ENCODE data around the gene ZRANB2. TPM values are rescaled to one million over a fixed set of nuclear protein-coding genes. Genes with fewer than 3 reads are reported as not detected.
A peak's percentile ranks its signal among the peaks of the same experiment; 100 is the strongest.

ZRANB2 gene
- total RNA-seq, 1 experiment from 2014 or later: 78.7 TPM

DNA sequence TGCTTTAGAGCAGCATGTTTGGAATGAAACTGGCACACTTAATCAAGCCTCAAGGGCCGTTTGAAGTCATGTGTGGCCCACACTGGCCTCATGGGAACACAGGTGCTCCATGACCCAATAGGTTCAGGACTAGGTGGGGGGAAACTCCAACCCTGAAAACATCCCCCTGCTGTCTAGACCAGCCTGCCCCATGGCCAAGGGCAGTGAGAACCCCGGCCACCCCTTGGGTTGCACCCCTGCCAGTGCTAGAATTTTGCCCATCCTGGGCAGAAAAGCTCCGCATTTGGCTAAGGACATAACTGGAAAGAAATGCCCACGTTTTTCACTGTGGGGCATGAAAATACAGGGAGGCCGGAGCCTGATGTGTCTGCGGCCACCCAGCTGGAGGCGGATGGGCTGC is 27.1 kb downstream of the ZRANB2 start:
- Mint-ChIP-seq H3K9me3 (ENCODE audit: low read depth, unreplicated experiment) (no peaks in the 10 kb centered on the region), H3K27ac (ENCODE audit: unreplicated experiment) (no peak overlapping the region), H3K4me3 (ENCODE audit: low read depth, unreplicated experiment) (no peak overlapping the region), H3K4me1 (ENCODE audit: low read depth, unreplicated experiment) (no peaks in the 10 kb centered on the region), H3K27me3 (ENCODE audit: unreplicated experiment) (peaks cover 20% of the 10 kb centered on the region), H3K36me3 (ENCODE audit: insufficient read depth, unreplicated experiment) (peaks cover 18% of the 10 kb centered on the region)
- intact Hi-C loops (cut with micrococcal nuclease; ENCODE audit: unreplicated experiment): loop anchor here (10.0 kb wide), 2 partner anchors 619 to 919 kb away; no protein-coding TSS in a partner anchor
- BruUV-seq (replicated peaks): no TSS peak
- TF ChIP-seq CTCF (IDR thresholded peaks at IDR 0.05; ENCODE audit: unreplicated experiment): no peak
- CTCF ChIA-PET: no interaction called here
- no peak for DNase-seq

GRCh38 chr1:71053146-71053545 is 27.7 kb downstream of the ZRANB2 start:
- Mint-ChIP-seq H3K9me3 (ENCODE audit: low read depth, unreplicated experiment) (no peaks in the 10 kb centered on the region), H3K27me3 (ENCODE audit: unreplicated experiment) (peaks cover 20% of the 10 kb centered on the region), H3K4me1 (ENCODE audit: low read depth, unreplicated experiment) (no peaks in the 10 kb centered on the region), H3K4me3 (ENCODE audit: low read depth, unreplicated experiment) (no peak overlapping the region), H3K36me3 (ENCODE audit: insufficient read depth, unreplicated experiment) (peaks cover 18% of the 10 kb centered on the region), H3K27ac (ENCODE audit: unreplicated experiment) (peak overlapping the region; percentile 33)
- no TSS peak for BruUV-seq (replicated peaks)
- no peak for TF ChIP-seq CTCF (IDR thresholded peaks at IDR 0.05; ENCODE audit: unreplicated experiment)
- CTCF ChIA-PET: no interaction called here
- no peak for DNase-seq
- intact Hi-C loops (cut with micrococcal nuclease; ENCODE audit: unreplicated experiment): loop anchor here (10.0 kb wide), 2 partner anchors 618 to 918 kb away; no protein-coding TSS in a partner anchor

DNA sequence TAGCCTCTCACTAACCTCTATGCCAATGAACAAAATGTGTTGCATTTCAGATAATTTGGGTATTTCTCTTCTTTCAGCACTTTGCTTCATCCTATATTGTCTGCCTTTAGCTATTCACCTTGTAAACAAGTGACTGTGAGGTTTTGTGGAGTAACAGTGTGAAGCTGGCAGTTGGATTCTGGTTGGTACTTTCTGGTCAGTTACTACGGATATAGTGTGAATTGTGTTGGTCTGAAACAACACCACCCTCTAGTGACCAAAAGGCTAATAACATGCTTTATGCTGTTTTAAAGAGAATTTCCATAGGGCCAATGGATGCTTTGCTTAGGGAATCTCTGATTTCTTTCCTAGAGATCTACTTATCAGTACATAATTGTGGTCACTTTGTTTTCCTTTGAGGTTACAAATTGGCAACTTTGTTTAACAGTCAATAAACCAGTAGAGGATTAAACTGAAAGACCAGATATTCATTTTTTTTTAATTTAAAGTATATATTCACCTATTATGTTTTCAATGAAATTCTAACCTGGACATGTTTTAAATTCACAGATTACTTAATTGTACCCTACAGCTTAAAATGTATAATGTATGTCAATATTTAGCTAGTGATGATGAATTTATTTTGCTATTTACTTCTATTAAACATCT is 30.8 kb downstream of the ZRANB2 start:
- Mint-ChIP-seq H3K9me3 (ENCODE audit: low read depth, unreplicated experiment) (no peaks in the 10 kb centered on the region), H3K27ac (ENCODE audit: unreplicated experiment) (no peak overlapping the region), H3K36me3 (ENCODE audit: insufficient read depth, unreplicated experiment) (peaks cover 2% of the 10 kb centered on the region), H3K4me3 (ENCODE audit: low read depth, unreplicated experiment) (no peak overlapping the region), H3K4me1 (ENCODE audit: low read depth, unreplicated experiment) (no peaks in the 10 kb centered on the region), H3K27me3 (ENCODE audit: unreplicated experiment) (peaks cover 48% of the 10 kb centered on the region)
- DNase-seq: peak; percentile 46
- no TSS peak for BruUV-seq (replicated peaks)
- CTCF ChIA-PET: no interaction called here
- peak; percentile 39 for TF ChIP-seq CTCF (IDR thresholded peaks at IDR 0.05; ENCODE audit: unreplicated experiment)
- intact Hi-C loops (cut with micrococcal nuclease; ENCODE audit: unreplicated experiment): loop anchor here (1.0 to 10.0 kb wide), 5 partner anchors 305 to 915 kb away; no protein-coding TSS in a partner anchor

DNA sequence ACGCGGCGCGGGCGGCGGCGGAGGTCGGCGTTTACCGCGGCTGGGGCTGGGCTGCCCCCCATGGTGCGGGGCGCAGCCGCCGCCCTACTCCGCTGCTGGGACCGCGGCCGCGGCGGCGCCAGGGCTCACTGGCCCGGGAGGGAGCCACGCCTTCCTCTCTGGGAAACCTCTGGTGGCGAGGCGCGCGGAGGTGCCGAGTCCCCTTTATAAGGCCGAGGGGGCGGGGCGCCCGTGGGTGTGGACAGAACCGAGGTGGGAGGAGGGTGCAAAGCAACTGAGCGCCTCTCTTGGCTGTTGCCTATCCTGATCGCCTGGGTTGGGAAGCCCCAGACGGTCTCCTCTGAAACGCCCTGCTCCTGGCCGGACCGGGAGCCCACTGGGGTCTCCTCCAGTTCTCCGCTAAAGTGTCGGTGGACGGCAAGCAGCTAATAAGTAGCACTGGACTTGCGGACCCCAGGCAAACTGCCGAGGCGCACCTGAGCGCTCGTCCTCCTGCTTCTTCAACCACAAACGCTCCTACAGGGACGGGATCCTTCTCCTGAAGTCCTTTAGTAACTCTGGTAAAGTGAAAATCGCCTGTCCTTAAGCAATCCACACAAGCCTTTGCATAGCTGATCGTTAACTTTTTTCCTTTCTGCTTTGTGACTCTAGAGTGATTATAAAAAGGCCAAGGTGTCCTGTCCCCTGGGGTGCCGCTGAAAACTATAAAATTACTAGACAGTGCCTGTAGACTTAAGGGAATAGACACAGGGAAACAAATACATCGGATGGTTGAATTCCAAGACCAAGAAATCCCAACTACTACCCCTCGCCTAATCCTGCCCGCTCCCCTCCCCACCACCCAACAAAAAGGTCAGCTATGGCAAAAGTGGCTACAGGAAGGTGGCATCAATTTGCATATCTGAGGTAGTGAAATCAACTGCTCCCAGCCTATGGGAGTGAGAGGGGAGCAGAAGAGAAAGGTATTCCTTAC is 32.9 kb downstream of the ZRANB2 start, which contains the start of gene PTGER3:
PTGER3 (minus strand) TSS at position 182 of the 973 bp plus-strand sequence. CDS start 239 bp downstream, outside the sequence.
- Mint-ChIP-seq H3K4me1 (ENCODE audit: low read depth, unreplicated experiment) (no peaks in the 10 kb centered on the region), H3K9me3 (ENCODE audit: low read depth, unreplicated experiment) (no peaks in the 10 kb centered on the region), H3K4me3 (ENCODE audit: low read depth, unreplicated experiment) (peak within 1 kb of the TSS; percentile 73), H3K27me3 (ENCODE audit: unreplicated experiment) (peaks cover 51% of the 10 kb centered on the region), H3K27ac (ENCODE audit: unreplicated experiment) (no peak within 1 kb of the TSS), H3K36me3 (ENCODE audit: insufficient read depth, unreplicated experiment) (no peaks in the 10 kb centered on the region)
- TF ChIP-seq CTCF (IDR thresholded peaks at IDR 0.05; ENCODE audit: unreplicated experiment): no peak
- CTCF ChIA-PET: no interaction called here
- DNase-seq: peak; percentile 70
- intact Hi-C loops (cut with micrococcal nuclease; ENCODE audit: unreplicated experiment): loop anchor here (2.0 kb wide), 1 partner anchor 303 kb away; no protein-coding TSS in a partner anchor
- no TSS peak for BruUV-seq (replicated peaks)

Data from Calu3 (cell line).